Activated naive CD8-positive, alpha-beta T cell treated with anti-CD3 and anti-CD28 coated beads, Interleukin-2, amount 50 U/mL, for 16 hours (primary cell): Measurements from ENCODE around the gene CENPP.
"Not testable (repeated sequence)": the region's sequence is repeated elsewhere in the genome, so short reads cannot be mapped to it uniquely, and the experiment has no call there.

Experiments used
- DNase-seq: peaks from one replicate; pipeline ENCODE4 v3.0.0-alpha.2; 2020; ENCODE audit warnings: low read depth, low spot score

The CENPP gene

GRCh38 chr9:92380603-92381002 lies 54.9 kb downstream of the CENPP start:
- no peak for DNase-seq

GRCh38 chr9:92381775-92382174 lies 56.0 kb downstream of the CENPP start:
- no peak for DNase-seq

- no peak for DNase-seq
These were observed 58.6 kb downstream of the CENPP start for GRCh38 chr9:92384375-92384774.

GRCh38 chr9:92385001-92385400 lies 59.2 kb downstream of the CENPP start:
- no peak for DNase-seq

GRCh38 chr9:92385477-92385876 lies 59.7 kb downstream of the CENPP start:
- DNase-seq, result no peak

- no peak for DNase-seq
These were observed 60.2 kb downstream of the CENPP start for GRCh38 chr9:92385953-92386352.

- DNase-seq, result no peak
These were observed 66.9 kb downstream of the CENPP start for GRCh38 chr9:92392690-92393089.

GRCh38 chr9:92393686-92394085 lies 67.9 kb downstream of the CENPP start:
- no peak for DNase-seq

GRCh38 chr9:92395617-92396016 lies 69.9 kb downstream of the CENPP start:
- DNase-seq, result no peak

GRCh38 chr9:92397853-92398252 lies 72.1 kb downstream of the CENPP start:
- DNase-seq, result no peak

GRCh38 chr9:92402360-92402759 lies 76.6 kb downstream of the CENPP start:
- no peak for DNase-seq

- DNase-seq, result no peak
These were observed 77.3 kb downstream of the CENPP start for GRCh38 chr9:92402826-92403745.

GRCh38 chr9:92404042-92404836 lies 78.5 kb downstream of the CENPP start, which contains the start of gene OGN:
Gene OGN, minus strand, starts transcription at chr9:92404578. Its CDS starts 1,171 bp downstream, at chr9:92403407.
- no peak for DNase-seq

- no peak for DNase-seq
These were observed 80.1 kb downstream of the CENPP start for GRCh38 chr9:92405818-92406217.

- no peak for DNase-seq
These were observed 80.7 kb downstream of the CENPP start for GRCh38 chr9:92406477-92406876.

- no peak for DNase-seq
These were observed 82.1 kb downstream of the CENPP start for GRCh38 chr9:92407818-92408217.

- DNase-seq, result no peak
These were observed 83.2 kb downstream of the CENPP start for GRCh38 chr9:92408747-92409478.

GRCh38 chr9:92411157-92411556 lies 85.4 kb downstream of the CENPP start:
- not testable (repeated sequence) for DNase-seq

- DNase-seq, result no peak
These were observed 88.8 kb downstream of the CENPP start for GRCh38 chr9:92414566-92414965.

GRCh38 chr9:92422611-92423338 lies 97.0 kb downstream of the CENPP start:
- DNase-seq, result no peak

GRCh38 chr9:92423612-92424011 lies 97.9 kb downstream of the CENPP start:
- no peak for DNase-seq
